Astrocyte (in vitro differentiated cells and primary cell): ENCODE data around the gene TMPRSS3.

Source experiments
- CTCF ChIP-seq: IDR thresholded peaks from 2 replicates; pipeline ENCODE4 v1.5.1; 2011; ENCODE audit warnings: low read depth, mild to moderate bottlenecking, inconsistent platforms, low read length, moderate library complexity; ENCODE audit not compliant: insufficient read depth
- EZH2 ChIP-seq: IDR thresholded peaks from 2 replicates; pipeline ENCODE4 v1.6.1; 2012; ENCODE audit warnings: mild to moderate bottlenecking, low read length, inconsistent platforms; ENCODE audit not compliant: insufficient read depth

GRCh38 chr21:42425591-42425990, 29.7 kb upstream of the TMPRSS3 start:
- no peak for TF ChIP-seq EZH2
- TF ChIP-seq CTCF: no peak
